Measurements from ENCODE around the gene ST6GAL1. TPM values are rescaled to one million over a fixed set of nuclear protein-coding genes. Genes with fewer than 3 reads are reported as not detected.
A peak's percentile ranks its signal among the peaks of the same experiment; 100 is the strongest.
"Not testable (repeated sequence)": the region's sequence is repeated elsewhere in the genome, so short reads cannot be mapped to it uniquely, and the experiment has no call there.

ST6GAL1 gene
- total RNA-seq, 2 donors from 2014 or later, result 57.3 to 62.6 TPM

DNA sequence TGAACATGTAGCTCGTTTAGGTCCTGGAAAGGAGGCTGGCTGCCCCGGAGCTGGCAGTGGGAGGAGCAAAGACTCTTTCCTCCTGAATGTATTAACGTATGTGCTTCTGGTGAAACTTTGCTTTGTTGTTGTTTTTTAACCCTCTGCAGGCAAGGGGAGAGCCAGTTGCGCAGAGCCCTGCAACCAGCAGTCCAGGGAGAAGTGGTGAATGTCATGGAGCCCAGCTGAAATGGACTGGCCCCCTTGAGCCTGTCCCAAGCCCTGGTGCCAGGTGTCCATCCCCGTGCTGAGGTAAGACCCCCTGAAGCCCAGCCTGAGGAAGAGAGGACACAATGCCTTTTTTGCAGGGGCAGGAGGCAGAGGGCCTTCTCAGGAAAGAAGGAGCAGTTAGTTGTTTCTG, 33.3 kb downstream of the ST6GAL1 start:
- DNase-seq (no peak), ATAC-seq (no peak)
- intact Hi-C loops (cut with DNase I, micrococcal nuclease), result no loop called here

DNA sequence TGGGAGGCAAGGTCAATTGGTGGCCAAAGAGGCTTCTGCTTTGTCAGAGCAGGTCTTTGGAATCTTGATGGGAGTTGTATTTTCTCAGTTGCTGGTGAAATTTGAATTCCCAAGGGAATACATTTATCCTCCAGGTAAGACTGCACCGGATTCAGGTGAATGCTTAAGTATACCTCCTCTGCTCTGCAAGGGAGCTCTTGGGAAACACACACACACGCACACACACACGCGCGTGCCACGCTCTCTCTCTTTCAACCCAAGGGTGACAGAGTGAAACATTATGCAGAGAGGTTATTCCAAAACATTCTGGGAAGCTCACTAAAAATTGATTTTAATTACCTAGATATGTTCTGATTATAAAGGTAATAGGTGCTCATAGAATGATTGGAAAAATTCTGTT, 33.7 kb downstream of the ST6GAL1 start:
- intact Hi-C loops (cut with DNase I, micrococcal nuclease), result no loop called here
- DNase-seq, result no peak
- no peak for ATAC-seq

DNA sequence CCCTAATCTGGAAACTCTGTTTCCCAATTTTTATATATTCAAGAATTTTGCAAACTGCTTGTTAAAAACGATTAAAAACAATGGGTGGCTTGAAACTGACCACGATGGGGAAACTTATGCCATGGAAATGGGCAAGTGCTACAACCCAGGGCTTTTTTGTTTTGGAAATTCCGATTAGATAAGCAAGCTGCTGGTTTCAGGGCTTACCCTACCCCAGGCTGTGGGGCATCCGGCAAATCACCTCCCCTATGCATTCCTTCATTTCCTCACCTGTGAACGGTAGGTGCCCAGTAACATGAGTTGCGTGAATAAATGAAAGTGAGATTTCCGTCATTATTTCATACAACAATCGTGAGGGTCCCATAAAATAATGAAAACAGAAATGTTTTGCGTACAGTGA, 34.3 kb downstream of the ST6GAL1 start:
- no peak for DNase-seq
- intact Hi-C loops (cut with DNase I, micrococcal nuclease), result no loop called here
- no peak for ATAC-seq

- ATAC-seq, result no peak
- no peak for DNase-seq
- intact Hi-C loops (cut with DNase I, micrococcal nuclease), result no loop called here
Measured at GRCh38 chr3:186965141-186965879, 35.0 kb downstream of the ST6GAL1 start.

GRCh38 chr3:186966406-186966805, 36.1 kb downstream of the ST6GAL1 start:
- no peak for DNase-seq
- ATAC-seq, result no peak
- intact Hi-C loops (cut with DNase I, micrococcal nuclease), result no loop called here

- ATAC-seq; intact Hi-C loops (cut with DNase I, micrococcal nuclease); DNase-seq: not testable (repeated sequence)
Measured at GRCh38 chr3:186967236-186967635, 36.9 kb downstream of the ST6GAL1 start.

DNA sequence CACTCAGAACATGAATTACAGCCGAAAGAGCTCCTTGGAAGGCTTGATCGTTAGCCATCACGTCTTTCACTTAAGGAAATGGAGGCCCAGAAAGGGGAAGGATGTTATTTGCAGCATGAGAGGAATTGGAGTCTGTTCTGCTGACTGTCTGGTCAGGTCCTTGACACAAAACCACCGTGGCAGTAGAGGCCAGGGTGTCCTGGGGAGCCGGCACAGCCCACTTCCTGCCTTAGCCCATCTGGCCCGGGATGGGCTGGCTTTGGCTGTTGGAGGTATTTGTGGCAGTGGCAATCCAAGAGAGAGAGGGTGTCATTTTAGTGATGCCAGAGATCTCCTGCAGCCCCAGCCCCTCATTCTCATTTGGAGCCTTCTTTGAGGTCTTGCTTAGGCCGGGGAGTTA, 37.4 kb downstream of the ST6GAL1 start:
- DNase-seq (no peak), ATAC-seq (no peak)
- intact Hi-C loops (cut with DNase I, micrococcal nuclease), result no loop called here

DNA sequence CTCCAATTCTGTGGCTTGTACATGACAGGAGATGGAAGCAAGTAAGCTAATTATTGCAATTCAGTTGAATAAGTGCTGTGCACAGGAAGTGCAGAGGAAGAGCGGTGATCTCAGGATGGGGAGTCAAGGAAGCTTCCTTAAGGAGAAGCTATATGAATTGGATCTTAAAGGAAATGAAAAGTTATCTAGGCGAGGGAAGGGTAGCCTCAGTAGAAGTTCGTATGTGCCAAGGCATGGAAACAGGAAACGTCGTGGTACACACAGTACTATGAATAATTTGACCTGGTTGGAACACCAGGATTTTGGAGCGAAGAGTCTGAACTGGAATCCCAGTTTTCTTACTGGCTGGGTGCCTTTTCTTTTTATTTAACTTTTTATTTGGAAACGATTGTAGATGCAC, 39.3 kb downstream of the ST6GAL1 start:
- ATAC-seq (no peak), DNase-seq (no peak)
- intact Hi-C loops (cut with DNase I, micrococcal nuclease), result no loop called here

GRCh38 chr3:186971106-186971505, 40.8 kb downstream of the ST6GAL1 start:
- intact Hi-C loops (cut with DNase I, micrococcal nuclease); ATAC-seq; DNase-seq: not testable (repeated sequence)

GRCh38 chr3:186971578-186971977, 41.3 kb downstream of the ST6GAL1 start:
- ATAC-seq (no peak), DNase-seq (no peak)
- intact Hi-C loops (cut with DNase I, micrococcal nuclease), result no loop called here

- ATAC-seq (no peak), DNase-seq (no peak)
- intact Hi-C loops (cut with DNase I, micrococcal nuclease), result no loop called here
Measured at GRCh38 chr3:186973702-186974101, 43.4 kb downstream of the ST6GAL1 start.

DNA sequence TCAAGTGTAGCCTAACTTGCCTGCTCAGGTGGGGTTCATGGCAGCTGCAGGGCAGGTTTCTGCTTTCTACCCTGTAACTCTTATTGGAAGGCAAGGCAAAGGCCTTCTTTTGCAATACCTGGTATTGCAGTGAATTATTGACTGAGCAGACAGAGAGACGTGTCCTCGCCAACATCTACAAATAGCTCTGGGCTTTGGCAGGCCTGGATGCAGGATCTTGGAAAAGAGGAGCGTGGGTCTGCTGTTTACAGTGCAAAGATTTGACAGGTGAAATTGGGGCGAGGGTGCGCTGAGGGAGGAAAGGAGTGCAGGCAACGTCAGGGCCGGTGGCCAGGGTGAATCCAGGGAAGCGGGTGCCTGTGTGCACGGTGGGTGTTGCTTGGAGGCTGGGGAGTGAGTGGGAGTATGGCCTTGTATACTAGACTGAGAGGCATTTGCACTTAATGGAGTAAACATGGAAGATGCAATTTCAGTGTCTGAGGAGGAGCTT, 44.5 kb downstream of the ST6GAL1 start:
- ATAC-seq (no peak), DNase-seq (no peak)
- intact Hi-C loops (cut with DNase I, micrococcal nuclease), result no loop called here

GRCh38 chr3:186975726-186976125, 45.4 kb downstream of the ST6GAL1 start:
- intact Hi-C loops (cut with DNase I, micrococcal nuclease), result no loop called here
- ATAC-seq (no peak), DNase-seq (no peak)

GRCh38 chr3:186976837-186977750, 46.8 kb downstream of the ST6GAL1 start:
- ATAC-seq, result no peak
- intact Hi-C loops (cut with DNase I, micrococcal nuclease), result no loop called here
- peak in 1 of 2 donors; percentile 37 for DNase-seq

DNA sequence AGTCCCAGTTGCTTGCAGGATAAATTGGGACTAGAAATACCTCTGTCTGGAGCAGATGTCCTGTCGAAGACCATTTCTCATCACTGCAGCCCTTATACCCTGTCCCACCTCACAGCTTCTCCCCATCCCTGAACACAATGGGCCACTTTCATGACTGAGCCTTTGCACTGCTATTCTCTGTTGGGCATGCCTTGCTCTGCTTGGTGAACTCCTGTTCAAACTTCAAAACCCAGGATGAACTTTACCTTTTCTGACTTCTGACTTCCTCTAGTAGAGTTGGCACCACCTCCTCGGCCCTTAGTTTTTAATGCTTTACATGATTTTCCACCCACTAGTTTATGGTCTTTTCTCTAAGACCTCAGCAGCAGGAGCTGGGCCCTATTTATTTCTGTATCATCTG, 48.4 kb downstream of the ST6GAL1 start:
- intact Hi-C loops (cut with DNase I, micrococcal nuclease), result no loop called here
- no peak for ATAC-seq
- DNase-seq, result no peak

GRCh38 chr3:186979852-186980251, 49.5 kb downstream of the ST6GAL1 start:
- no peak for DNase-seq
- ATAC-seq, result no peak
- intact Hi-C loops (cut with DNase I, micrococcal nuclease), result no loop called here

DNA sequence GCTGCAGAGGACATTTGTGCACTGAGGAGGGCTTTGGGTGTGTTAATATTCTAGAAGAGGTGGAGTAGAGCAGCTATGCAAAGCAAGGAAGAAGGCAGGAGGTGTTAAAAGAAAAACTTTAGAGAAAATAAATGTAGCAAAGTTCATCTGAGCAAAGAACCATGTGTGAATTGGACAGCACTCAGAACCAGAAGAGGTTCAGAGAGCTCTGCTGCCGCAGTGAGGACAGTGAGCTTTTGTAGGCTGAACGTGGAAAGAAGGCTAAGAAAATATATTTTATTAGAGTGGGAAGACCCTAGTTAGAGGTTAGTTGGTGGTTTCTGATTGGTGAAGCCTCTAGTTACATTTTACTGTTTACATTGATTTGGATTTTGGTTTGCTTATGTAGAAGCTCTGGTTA, 50.7 kb downstream of the ST6GAL1 start:
- intact Hi-C loops (cut with DNase I, micrococcal nuclease), result no loop called here
- DNase-seq, result no peak
- ATAC-seq, result no peak

- no peak for DNase-seq
- intact Hi-C loops (cut with DNase I, micrococcal nuclease), result no loop called here
- ATAC-seq, result peak; percentile 83
Measured at GRCh38 chr3:186983659-186984058, 53.3 kb downstream of the ST6GAL1 start.

DNA sequence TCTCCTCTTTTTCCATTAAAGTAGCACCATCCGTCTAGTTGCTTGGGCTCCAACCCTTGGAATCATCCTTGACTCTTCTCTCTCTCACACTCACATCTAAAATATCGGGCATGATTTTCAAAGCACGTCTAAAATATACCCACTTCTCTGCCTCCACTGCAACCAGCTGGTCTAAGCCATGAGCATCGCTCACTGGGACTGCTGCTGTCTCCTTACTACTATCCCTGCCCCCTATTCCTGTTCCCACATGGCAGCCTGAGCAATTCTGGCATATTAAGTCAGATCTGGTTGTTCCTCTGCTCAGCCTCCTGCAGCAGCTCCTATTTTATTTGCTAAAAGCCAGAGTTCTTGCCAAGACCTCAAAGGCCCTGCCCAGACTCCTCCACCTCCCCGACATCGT, 53.7 kb downstream of the ST6GAL1 start:
- DNase-seq (no peak), ATAC-seq (no peak)
- intact Hi-C loops (cut with DNase I, micrococcal nuclease), result no loop called here
